Suprapubic skin (tissue), 3 donors: ENCODE results near the gene ANKRD2.
"Not testable (repeated sequence)": the region's sequence is repeated elsewhere in the genome, so short reads cannot be mapped to it uniquely, and the experiment has no call there.

ENCODE experiments used
- POLR2A ChIP-seq, 2 donors: fragments of 450-650 bp; IDR thresholded peaks; one replicate each; pipeline ENCODE4 v1.6.1; 2017; ENCODE audit warnings: antibody characterized with exemption in 2 of 2, mild to moderate bottlenecking in 2 of 2, moderate library complexity in 2 of 2
- TF ChIP-seq, protein P1 (sequence below), 2 donors: fragments of 200-600 bp in 1 of 2; fragments of 450-650 bp in 1 of 2; sonication (generic) in 1 of 2; IDR thresholded peaks; one replicate each; pipeline ENCODE4 v1.5.1; 2016 to 2019; ENCODE audit warnings: antibody characterized with exemption in 2 of 2, mild to moderate bottlenecking in 1 of 2, moderate library complexity in 1 of 2

DNA sequence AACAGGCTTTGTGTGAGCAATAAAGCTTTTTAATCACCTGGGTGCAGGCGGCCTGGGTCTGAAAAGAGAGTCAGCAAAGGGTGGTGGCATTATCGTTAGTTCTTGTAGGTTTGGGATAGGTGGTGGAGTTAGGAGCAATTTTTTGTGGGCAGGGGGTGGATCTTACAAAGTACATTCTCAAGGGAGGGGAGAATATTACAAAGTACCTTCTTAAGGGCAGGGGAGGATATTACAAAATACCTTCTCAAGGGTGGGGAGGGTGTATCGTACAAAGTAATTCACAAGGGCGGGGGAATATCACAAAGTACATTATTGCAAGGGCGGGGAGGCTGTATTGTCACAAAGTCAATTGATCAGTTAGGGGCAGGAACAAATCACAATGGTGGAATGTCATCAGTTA, 10.2 kb upstream of the ANKRD2 start:
- not testable (repeated sequence) for TF ChIP-seq POLR2A (IDR thresholded peaks at IDR 0.05)
- TF ChIP-seq, protein P1, sequence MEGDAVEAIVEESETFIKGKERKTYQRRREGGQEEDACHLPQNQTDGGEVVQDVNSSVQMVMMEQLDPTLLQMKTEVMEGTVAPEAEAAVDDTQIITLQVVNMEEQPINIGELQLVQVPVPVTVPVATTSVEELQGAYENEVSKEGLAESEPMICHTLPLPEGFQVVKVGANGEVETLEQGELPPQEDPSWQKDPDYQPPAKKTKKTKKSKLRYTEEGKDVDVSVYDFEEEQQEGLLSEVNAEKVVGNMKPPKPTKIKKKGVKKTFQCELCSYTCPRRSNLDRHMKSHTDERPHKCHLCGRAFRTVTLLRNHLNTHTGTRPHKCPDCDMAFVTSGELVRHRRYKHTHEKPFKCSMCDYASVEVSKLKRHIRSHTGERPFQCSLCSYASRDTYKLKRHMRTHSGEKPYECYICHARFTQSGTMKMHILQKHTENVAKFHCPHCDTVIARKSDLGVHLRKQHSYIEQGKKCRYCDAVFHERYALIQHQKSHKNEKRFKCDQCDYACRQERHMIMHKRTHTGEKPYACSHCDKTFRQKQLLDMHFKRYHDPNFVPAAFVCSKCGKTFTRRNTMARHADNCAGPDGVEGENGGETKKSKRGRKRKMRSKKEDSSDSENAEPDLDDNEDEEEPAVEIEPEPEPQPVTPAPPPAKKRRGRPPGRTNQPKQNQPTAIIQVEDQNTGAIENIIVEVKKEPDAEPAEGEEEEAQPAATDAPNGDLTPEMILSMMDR (IDR thresholded peaks at IDR 0.05) = not testable (repeated sequence)
